HG02798 (cell line): ENCODE measurements around the gene FRMD1.

Experiments used
- ATAC-seq: cut with Tn5 transposase; IDR thresholded peaks from one replicate; pipeline ENCODE4 v1.9.1; 2021; ENCODE audit warnings: mild to moderate bottlenecking; ENCODE audit not compliant: unreplicated experiment, poor library complexity

FRMD1 gene

DNA sequence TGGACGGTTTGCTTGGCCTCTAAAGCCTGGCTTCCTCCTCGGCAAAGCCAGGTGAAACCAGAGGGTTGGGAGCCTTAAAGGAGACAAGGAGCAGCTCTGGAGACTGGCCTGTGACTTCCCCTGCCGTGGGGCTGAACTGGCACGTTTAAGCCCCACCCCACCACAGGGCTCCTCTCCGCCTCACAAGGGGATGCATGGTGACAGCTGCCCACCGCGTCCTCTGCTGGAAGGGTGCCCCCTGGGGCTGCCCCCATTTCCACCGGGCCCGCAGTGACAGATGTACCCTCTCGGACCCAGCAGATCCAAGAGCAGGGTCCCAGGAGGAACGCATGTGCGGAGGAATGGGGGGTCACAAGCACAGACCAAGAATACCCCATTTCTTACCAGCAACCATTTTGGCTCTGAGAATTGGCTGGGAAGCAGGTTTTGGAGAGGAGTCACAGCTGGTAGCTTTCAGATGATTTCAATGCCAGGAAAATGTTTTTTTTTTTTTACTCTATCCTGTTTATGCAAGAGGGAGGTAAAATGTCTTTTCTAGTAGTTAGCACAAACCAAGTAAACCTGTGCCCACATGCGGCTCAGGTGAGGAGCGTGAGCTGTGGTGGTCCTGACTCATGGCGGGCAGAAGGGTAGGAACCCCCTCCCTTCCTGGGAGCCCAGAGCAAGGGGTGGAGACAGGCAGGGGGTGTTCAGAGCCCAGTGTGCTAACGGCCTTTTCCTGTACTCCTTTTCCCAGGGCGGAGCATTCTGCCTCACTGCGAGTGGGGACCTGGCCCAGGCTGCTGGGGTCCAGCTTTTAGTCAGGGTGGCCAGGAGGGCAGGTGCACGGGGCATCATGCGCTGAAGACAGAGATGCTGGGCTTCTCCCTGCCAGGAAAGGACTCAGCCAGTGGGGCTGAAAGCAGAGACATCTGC lies 33.0 kb downstream of the FRMD1 start:
- no peak for ATAC-seq

DNA sequence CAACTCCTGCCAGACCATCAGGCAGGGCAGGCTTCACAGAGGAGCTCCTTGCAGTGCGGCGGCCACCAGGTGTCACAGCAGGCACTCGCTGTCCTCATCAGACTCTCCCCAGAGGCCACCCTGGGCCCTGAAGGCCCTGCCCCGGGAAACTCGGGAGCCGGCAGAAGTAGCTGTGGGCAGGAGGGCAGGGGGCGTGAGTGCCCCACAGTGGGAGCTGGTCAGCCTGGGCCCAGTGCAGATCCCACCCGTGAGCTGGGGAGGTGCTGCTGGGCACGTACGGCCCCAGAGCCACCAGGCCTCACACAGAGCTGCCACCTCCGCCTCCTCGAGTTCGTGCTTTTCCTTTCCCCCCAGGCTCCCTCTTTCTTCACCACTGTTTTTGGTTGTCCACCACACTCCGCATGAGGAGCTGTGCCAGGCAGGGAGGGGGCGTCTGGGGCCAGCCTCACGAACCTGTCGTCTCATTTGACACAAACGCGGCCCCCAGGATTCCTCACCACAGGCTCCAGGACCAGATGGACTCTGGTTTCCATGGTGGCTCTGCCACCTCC lies 33.8 kb downstream of the FRMD1 start:
- ATAC-seq: no peak

DNA sequence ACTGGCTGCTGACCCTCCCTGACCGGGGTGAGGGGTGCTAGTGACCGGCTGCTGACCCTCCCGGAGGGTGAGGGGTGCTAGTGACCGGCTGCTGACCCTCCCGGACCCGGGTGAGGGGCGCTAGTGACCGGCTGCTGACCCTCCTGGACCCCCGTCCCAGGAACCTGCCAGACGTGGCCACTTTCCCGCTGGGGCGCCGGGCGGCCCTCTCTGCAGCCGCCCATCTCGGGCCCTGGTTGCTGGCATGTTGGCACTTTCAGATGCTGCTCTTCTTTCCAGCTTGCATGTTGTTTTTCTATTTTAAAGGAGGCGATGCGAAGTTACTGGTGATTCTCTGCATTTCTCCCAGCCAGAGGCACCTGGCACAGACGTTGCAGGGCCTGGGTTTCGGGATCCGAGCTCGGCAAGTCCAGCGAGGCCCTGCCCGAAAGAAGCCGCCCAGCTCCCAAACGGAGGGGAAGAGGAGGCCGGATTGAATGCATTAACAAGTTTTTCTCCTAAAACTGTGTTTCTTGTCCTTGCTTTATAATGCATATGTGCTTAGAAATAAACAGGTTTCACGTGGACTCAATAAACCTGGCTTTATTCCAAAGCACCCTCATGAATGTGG lies 34.4 kb downstream of the FRMD1 start:
- no peak for ATAC-seq

DNA sequence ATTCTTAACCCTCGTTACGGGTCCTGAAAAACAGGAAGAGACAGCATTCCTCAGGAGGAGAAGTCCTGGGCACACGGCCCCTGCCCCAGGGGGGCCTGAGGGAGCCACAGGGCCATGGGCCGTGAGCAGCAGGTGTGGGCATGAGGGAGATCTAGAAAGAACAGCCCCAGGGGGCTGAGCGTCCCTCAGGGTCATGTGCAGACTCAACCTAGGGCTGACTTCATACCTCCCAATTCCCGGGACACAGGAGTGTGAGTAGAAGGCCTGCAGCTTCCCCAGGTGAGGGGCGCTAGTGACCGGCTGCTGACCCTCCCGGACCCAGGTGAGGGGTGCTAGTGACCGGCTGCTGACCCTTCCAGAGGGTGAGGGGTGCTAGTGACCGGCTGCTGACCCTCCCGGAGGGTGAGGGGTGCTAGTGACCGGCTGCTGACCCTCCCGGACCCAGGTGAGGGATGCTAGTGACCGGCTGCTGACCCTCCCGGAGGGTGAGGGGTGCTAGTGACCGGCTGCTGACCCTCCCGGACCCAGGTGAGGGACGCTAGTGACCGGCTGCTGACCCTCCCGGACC lies 35.1 kb downstream of the FRMD1 start:
- ATAC-seq: no peak

DNA sequence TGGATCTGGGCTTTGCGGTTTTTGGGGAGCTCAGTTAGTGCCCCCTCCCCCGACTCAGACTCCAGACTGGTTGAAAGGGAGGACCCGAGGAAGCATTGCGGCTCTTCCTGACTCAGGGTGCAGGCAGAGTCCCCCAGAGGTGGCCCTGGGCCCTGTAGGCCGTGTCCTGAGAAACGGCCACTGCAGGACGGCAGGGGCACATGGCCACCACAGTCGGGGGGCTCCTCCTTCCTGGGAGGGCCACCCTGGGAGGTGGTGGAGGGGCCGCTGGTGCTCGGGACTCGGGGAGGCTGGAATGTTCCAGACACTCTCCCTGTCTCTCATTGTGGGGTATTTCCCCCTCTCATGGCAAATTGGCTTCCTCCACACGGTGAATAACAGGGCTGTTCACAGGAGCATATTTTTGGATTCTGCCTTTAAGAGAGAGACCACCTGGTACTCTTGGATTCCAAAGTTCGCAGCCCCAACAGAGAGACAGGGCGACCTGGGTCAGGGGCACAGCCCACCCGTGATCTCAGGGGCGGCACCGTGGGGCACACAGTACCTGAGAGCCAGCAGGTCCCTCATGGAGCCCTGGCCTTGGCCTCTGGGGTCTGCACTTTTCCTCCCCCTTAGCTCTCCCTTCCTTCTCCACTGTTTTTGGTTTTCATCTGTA lies 35.7 kb downstream of the FRMD1 start:
- ATAC-seq: no peak

DNA sequence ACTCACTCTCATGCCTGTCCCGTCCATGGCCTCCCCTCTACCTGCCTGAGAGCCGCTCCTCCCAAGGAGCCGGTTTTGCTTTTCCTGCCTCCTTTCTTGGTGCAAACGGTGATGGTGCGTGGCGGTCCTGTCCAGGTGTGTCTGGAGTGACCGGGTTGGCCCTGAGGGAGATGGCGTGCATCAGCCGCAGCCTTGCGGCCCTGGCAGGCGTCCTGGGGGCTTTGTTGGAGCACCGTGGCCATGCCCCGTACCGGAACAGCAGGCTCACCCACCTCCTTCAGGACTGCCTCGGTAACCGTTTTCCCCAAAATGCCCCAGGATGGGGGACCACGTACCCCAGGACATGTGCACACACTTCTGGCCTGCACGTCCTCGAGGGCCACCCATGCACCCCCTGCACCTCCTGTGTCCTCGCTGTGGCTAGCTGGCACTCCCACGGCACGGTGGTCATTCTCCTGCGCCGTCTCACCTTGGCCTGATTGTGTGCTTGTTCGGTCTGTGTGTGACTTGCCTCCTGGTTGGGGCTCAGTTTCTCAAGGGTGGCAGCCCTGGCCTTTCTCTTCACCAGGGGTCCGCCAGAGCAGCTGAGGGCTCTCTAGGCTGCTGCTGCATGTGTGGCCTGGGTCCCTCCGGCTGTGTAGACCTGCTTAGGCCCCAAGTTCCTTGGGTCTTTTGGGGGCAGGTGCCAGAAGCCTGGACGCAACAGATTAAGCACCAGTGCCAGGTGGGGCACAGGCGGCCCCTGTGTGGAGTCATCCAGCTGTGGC lies 36.4 kb downstream of the FRMD1 start:
- ATAC-seq: no peak

DNA sequence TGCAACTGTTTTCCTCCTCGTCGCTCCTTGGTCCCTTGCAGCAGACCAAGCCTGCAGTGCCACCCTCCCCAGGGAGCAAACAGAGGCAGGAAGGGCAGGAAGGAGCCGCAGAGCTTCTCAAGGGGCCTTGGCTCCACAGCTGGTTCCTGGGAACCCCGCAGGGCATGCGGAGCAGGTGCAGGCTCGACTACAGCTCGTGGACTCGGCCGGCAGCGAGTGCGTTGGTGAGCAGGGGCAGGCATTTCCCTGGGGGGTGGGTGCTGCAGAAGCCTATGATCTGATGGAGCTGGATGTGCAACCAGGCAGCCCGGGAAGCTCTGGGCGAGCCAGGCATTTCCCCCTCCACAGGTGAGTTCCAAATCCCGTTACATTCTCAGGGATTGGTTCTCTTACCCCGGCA lies 37.1 kb downstream of the FRMD1 start:
- no peak for ATAC-seq

DNA sequence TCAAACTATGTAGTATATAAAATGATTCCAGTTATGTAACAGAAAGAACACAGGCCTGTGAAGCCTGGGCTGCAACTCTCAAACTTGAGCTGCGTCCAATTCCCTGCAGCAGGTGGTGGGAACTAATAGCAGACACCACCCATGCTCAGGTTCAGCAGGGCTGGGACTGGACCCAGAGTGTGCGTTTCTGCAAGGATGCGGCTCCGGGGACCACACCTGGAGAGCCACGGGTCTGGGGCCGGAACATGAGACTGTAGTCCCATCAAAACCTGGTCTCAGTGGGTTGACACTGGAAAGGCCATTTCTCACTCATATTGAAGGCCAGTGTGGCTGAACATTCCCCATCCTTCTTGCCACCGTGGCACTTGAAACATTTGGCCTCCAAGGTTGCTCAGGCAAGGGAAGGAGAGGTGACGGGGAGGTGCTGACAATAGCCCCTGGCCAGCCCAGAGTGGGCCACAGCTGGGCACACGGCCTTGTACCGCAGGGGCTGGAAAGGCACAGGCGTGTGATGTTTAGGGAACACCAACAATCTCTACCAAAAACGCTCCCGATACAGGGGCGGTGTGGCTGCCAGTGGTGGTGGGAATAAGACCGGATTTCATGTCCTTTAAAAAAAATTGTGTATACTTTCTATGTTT lies 38.0 kb downstream of the FRMD1 start:
- ATAC-seq: no peak

DNA sequence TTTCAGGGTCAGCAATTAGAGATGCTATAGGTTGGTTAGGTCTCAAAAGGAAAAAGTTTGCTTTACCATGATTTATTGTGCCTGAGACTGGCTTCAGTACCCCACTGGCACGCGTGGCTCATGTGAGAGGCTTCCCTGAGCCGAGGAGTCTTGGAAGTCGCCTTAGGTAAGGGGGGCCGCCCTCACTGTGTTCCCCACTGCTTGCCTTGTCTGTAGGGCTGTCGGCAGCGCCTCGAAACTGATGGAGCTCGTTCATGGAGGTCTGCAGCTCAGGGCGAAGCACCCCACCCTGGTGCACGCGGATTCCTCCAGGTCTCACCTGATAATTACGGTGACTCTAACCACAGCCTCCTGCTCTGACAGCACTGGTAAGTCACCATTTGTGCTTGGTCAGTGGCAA lies 39.2 kb downstream of the FRMD1 start:
- no peak for ATAC-seq

DNA sequence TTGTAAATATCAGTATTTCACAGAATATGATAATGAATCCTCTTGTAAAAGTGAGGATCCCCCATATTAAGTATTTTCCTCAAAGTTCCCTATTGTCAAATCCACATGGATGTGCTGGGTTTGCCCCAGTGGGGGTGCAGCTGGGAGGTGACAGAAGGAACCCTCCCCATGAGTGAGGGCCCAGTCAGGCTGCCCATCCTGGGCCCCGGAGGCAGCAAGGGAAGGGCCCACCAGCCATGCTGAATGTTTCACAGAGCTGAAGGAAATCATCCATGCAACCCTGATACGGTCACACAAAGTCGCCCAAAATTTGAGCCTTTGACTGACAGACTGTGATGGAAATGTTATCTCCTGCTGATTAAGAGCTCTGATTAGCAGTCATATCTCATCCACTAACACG lies 39.7 kb downstream of the FRMD1 start:
- ATAC-seq: no peak

DNA sequence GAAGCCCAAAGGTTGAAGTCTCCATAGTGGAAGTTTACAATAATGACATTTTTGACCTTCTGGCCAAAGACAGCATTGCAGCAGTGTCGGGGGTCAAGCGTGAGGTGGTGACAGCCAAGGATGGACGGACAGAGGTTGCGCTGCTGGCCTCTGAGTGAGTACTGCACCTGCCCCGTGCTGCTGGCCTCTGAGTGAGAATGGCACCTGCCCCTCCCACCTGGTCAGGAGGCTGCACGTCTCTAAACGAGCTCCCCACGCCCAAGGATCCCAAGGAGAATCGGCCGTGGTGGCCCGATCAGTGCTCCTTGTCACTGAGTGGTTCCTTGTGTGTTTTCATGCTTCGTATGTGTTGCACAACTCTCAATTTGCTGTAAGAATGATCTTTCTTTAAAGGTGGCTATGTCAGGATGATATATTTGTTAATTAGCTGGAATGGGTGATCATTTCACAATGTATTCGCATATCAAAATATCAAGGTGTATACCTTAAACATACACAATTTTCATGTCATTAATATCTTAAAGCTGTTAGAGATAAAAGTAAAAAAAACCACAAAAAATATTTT lies 40.4 kb downstream of the FRMD1 start:
- no peak for ATAC-seq

DNA sequence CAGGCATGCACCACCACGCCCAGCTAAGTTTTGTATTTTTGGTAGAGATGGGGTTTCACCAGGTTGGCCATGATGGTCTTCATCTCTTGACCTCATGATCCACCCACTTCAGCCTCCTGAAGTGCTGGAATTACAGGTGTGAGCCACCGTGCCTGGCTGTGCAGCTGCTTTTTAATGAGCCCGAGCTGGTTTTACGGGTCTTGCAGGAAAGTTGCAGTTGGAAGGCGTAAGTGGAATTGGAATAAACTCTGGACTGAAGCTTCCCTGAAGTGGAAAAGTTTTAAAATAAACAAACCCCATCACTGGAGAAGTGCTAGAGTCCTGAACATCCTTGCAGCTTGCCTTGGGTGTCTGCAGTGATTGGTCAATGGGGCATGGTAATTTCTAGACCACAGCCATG lies 41.2 kb downstream of the FRMD1 start:
- ATAC-seq: no peak

DNA sequence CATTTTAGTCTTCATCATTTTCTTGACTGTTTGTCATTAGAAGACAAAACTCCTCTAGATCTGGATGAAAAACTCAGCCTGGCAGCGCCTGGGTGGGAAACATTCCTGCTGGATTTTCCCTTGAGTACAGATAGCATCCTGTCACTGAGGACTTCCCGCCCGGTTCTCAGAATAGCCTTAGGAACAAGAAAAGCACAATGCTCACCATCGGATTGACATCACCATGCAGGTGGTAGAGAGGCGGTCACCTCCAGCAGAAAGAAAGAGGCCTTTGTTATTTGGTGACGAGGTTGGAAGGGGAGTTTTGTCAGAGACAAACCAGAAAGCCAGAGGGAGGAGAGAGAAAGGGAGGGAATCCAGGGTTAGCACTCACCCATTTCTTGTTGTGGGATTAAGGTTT lies 41.8 kb downstream of the FRMD1 start:
- ATAC-seq: no peak

DNA sequence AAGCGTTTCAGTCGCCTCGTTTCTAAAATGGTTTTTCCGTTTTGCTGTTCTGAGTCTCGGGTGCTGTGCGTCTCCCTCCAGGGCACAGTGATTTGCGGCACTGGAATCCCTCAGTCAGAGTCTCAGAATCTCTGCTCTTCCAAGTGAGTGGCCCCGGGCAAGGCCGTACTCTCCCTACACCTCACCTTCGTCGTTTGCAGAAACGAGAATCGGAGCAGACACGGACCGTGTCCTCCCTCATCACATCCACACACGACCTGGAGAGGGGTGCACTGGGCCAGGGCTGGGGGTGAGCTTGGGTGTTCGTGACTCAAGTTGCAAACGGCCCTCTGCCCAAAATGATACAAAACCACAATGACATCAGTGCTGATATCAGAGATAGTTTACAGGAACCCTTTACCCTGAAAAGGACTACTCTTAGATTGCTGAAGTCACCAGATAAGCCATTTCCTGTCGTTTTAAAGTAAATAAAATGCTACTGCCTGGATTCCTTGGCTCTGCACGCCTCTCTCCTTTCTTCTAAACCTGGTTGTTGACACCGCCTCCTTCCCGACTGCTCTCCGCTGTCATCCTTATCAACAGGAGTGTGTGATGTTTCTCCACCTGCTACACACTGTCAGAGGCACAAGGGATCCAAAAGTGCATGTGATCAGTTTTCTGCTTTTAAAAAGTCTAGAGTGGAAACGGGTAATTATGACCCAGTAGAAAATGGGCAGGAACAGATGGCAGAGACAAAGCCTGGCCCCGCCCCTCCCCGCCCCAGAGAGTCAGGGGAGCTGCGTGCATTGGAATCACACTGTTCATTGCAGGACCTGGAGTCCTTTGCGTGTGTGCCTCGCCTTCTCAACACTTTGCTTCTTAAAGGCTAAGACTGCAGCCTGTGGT lies 43.1 kb downstream of the FRMD1 start:
- ATAC-seq: no peak

DNA sequence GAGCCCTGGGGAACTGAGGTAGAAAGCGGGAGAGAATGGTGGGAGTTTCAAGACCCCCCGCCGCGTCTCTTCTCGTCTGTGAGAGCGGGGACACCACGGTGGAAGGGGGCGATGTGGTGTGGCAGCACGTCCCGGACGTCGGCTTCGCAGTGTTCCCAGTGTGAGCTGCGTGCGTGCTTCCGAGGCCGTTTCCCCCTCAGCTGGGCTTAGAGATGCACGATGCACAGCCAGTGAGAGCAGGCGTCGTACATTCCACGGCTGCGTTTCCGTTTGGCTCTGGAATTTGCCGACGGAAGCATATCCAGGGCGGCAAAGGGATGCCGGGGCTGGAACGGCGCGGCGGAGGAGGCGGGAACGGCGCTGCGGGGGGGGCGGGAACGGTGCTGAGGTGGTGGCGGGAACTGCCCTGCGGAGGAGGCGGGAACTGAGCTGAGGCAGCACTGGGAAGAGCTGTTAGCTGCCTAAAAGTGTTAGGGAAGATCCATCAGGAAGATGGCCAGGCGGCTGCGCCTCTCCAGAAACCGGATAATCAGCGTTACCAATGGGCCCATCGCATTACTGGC lies 43.8 kb downstream of the FRMD1 start:
- no peak for ATAC-seq

DNA sequence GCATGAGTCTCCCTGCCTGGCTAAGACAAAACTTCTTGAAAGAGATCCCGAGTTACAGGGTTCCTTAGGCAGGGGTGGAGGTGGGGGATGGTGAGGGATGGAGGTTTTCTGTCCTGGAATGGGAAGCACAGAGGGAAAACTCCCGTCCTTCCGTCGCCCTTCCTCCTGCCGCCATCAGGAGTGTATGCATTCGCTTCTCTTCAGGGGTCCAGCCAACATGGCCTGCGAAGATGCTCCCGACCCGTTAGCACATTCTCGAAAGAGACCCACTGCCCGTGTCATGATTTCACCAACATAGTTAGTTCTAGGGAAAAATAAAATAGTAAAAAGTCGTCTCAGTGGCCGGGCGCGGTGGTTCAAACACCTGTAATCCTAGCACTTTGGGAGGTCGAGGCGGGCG lies 44.5 kb downstream of the FRMD1 start:
- no peak for ATAC-seq

DNA sequence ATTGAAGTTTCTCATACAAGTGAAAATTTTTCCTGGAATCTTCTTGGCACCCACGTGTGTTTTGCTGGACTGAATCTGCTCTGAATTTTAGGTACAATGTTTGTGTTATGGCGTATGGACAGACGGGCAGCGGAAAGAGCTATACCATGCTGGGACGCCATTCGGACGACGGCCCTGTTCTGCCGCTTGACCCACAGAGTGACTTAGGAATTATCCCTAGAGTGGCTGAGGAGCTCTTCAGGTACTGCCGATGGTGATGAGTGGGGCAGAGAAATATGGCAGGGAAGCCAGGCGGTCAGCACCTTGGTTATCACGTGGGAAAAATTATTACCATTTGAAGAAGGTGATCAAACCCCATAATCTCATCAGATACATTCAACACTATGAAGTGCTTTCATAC lies 45.2 kb downstream of the FRMD1 start:
- no peak for ATAC-seq
